ENCODE results near the gene VWA7.
A peak's percentile ranks its signal among the peaks of the same experiment; 100 is the strongest.
"Not testable (repeated sequence)": the region's sequence is repeated elsewhere in the genome, so short reads cannot be mapped to it uniquely, and the experiment has no call there.

VWA7 gene, protein sequence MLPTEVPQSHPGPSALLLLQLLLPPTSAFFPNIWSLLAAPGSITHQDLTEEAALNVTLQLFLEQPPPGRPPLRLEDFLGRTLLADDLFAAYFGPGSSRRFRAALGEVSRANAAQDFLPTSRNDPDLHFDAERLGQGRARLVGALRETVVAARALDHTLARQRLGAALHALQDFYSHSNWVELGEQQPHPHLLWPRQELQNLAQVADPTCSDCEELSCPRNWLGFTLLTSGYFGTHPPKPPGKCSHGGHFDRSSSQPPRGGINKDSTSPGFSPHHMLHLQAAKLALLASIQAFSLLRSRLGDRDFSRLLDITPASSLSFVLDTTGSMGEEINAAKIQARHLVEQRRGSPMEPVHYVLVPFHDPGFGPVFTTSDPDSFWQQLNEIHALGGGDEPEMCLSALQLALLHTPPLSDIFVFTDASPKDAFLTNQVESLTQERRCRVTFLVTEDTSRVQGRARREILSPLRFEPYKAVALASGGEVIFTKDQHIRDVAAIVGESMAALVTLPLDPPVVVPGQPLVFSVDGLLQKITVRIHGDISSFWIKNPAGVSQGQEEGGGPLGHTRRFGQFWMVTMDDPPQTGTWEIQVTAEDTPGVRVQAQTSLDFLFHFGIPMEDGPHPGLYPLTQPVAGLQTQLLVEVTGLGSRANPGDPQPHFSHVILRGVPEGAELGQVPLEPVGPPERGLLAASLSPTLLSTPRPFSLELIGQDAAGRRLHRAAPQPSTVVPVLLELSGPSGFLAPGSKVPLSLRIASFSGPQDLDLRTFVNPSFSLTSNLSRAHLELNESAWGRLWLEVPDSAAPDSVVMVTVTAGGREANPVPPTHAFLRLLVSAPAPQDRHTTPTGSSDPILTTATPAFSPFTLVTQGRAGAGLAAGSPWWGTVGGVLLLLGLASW

GRCh38 chr6:31776989-31777666 is at the start of gene VWA7:
Gene VWA7, minus strand, starts transcription at chr6:31777328. Its CDS starts 549 bp downstream, at chr6:31776779.
- DNase-seq: no peak

DNA sequence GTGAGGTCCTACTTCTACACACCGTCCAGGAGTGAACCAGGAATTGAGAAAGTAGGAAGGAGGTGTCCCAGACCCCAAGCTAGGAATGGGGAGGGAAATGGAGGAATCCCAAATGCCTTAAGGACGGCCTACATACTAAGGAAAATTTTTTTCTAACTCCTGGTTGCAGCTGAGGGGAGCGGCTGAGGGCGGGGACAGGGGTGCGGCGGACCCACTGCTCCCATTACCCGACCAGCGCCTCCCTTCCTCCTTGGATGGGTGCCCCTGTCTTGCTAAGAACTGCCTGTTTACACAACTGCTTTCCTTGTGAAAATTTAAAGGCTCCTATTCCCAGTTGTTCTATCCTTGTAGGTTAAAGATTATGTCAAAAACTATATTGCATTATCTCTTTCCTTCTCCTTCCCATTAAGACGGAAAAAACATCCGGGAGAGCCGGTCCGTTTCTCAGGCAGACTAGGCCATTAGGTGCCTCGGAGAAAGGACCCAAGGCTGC is 49.7 kb upstream of the VWA7 start:
- DNase-seq: no peak

DNA sequence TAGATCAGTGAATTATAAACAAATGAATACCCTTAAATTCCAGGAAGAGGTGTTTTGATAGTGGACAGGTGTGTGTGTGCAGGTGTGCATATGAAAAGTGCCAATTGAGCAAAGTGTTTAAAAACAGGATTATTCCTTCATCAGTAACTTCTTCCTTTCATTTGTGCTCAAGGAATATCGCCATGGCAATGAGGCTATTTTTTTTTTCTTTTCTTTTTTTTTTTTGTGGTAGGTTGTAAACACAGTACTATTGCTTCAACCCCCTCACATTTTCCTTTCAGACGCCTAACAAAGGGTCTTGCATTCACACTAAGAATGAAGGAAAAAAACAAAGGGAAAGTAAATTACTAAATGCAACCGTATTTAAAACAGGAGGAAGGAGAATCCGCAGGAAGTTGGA is 48.4 kb upstream of the VWA7 start:
- DNase-seq: no peak

DNA sequence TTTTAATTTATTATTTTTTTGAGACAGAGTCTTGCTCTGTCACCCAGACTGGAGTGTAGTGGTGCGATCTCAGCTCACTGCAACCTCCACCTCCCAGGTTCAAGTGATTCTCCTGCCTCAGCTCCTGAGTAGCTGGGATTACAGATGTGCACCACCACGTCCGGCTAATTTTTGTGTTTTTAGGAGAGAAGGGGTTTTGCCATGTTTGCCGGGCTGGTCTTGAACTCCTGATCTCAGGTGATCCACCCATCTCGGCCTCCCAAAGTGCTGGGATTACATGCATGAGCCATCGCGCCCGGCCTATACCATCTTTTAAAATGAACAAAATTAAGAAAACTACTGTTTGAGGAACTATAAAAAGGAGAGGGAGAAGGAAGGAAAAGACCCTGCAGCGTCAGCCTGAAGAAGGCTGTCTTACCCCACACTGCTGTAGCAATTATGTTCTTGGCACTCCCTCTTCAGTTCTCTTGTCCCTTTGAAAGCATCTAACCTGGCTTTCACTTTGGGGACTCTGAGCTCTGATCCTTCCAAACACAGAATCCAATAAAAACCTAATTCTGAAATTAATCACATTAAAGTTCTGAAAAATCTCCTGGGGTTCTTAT is 46.6 kb upstream of the VWA7 start:
- not testable (repeated sequence) for DNase-seq

GRCh38 chr6:31822036-31822821 is 45.1 kb upstream of the VWA7 start:
- DNase-seq: no peak

DNA sequence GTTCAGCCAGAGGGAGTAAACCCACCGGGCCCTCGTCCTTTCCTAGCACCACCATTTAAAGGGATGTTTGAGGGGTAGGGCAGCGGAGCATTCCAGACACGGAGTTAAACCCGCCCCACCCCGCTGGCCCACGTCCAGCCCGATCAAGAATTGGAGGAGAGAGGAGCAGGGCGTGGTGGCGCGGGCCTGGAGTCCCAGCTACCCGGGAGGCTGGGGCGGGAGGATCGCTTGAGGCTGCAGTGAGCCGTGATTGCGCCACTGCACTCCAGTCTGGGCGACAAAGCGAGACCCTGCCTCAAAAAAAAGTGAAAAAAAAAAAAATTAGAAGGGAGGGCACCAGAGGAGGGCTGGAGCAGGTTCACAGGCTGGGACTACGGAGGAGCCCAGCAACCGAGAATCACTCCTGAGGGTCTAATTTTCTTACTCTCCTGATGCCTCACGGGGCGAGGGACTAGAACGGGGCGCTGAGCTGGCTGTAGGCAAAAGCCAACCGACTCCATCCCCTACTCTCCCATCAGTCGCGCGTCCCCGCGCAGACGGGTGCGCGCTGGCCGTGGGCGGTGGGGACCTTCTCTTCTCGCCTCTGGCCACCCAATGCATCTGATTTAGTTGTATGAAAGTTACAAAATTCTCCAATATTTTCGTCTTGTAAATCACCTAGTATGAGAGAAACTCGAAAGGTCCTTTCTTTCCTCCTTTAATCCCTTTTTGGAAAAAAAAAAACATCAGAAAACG is 44.3 kb upstream of the VWA7 start:
- no peak for DNase-seq

DNA sequence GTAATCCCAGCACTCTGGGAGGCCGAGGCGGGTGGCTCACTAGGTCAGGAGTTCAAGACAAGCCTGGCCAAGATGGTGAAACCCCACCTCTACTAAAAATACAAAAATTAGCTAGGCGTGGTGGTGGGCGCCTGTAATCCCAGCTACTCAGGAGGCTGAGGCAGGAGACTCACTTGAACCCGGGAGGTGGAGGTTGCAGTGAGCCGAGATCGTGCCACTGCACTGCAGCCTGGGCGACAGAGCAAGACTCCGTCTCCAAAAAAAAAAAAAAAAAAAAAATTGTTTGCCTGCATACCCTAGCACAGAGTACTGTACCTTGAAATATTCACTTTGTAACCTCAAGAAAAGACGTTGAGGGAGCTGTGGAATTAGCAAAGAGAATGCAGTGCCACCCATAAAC is 43.3 kb upstream of the VWA7 start:
- DNase-seq: not testable (repeated sequence)

- no peak for DNase-seq
Observed at GRCh38 chr6:31819871-31820299, 42.8 kb upstream of the VWA7 start.

DNA sequence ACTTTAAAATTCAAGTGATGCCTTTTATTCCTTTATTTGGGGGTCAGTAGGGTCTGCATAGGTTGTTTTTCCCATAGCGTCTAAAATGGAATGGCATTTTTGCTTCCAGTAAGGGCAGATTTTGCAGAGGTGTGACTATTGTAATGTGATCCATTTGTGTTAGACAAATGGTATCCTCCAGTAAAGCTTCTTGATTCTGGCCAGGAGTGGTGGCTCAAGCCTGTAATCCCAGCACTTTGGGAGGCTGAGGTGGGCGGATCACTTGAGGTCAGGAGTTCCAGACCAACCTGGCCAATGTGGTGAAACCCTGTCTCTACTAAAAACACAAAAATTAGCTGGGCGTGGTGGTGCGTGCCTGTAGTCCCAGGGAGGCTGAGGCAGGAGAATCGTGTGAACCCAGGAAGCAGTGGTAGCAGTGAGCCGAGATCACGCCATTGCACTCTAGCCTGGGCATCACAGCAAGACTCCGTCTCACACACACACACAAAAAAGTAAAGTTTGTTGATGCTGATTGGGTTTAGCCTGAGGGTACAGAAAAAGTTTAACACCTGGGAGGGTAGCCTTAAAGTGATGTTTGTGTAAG is 40.9 kb upstream of the VWA7 start:
- DNase-seq: not testable (repeated sequence)

DNA sequence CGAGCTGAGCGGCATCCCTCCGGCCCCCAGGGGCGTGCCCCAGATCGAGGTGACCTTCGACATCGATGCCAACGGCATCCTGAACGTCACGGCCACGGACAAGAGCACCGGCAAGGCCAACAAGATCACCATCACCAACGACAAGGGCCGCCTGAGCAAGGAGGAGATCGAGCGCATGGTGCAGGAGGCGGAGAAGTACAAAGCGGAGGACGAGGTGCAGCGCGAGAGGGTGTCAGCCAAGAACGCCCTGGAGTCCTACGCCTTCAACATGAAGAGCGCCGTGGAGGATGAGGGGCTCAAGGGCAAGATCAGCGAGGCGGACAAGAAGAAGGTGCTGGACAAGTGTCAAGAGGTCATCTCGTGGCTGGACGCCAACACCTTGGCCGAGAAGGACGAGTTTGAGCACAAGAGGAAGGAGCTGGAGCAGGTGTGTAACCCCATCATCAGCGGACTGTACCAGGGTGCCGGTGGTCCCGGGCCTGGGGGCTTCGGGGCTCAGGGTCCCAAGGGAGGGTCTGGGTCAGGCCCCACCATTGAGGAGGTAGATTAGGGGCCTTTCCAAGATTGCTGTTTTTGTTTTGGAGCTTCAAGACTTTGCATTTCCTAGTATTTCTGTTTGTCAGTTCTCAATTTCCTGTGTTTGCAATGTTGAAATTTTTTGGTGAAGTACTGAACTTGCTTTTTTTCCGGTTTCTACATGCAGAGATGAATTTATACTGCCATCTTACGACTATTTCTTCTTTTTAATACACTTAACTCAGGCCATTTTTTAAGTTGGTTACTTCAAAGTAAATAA is 40.2 kb upstream of the VWA7 start:
- DNase-seq: not testable (repeated sequence)

- DNase-seq: peak; percentile 82
Observed at GRCh38 chr6:31815025-31815838, 38.1 kb upstream of the VWA7 start, which contains the start of the genes HSPA1A and HSPA1L. Gene HSPA1A, plus strand, starts transcription at chr6:31815543. Its CDS starts 214 bp downstream, at chr6:31815757. Gene HSPA1L, minus strand, starts transcription at chr6:31815283. Its CDS starts 3,311 bp downstream, at chr6:31811972.

- DNase-seq: no peak
Observed at GRCh38 chr6:31814677-31815024, 37.5 kb upstream of the VWA7 start.

DNA sequence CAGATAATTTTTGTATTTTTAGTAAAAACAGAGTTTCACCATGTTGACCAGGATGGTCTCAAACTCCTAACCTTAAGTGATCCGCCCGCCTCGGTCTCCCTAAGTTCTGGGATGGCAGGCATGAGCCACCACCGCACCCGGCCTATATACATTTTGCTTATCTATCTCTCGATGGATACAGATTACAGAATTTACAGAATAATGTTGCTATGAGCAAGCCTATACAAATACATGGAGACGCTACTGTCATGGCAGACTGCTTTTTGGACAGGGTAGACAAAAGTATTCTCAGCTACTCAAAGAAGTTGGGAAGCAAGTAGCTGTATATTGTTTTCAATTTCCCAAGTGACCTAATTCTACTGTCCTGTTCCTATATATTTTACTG is 36.3 kb upstream of the VWA7 start:
- DNase-seq: no peak

GRCh38 chr6:31811645-31812044 is 34.5 kb upstream of the VWA7 start:
- DNase-seq: no peak

DNA sequence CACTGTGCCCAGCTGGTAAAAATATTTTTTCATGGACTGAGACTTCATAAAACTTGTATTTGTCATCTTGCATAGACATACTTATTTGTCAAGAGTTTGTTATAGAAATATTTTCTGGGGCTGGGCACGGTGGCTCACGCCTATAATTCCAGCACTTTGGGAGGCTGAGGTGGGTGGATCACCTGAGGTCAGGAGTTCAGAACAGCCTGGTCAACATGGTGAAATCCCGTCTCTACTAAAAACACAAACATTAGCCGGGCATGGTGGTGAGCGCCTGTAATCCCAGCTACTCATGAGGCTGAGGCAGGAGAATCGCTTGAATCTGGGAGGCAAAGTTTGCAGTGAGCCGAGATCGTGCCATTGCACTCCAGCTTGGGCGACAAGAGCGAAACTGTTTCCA is 31.5 kb upstream of the VWA7 start:
- not testable (repeated sequence) for DNase-seq

GRCh38 chr6:31806470-31807272 is 29.5 kb upstream of the VWA7 start, which contains the start of gene LSM2:
Gene LSM2, minus strand, starts transcription at chr6:31806966. Its CDS starts 209 bp downstream, at chr6:31806757.
- peak; percentile 81 for DNase-seq

DNA sequence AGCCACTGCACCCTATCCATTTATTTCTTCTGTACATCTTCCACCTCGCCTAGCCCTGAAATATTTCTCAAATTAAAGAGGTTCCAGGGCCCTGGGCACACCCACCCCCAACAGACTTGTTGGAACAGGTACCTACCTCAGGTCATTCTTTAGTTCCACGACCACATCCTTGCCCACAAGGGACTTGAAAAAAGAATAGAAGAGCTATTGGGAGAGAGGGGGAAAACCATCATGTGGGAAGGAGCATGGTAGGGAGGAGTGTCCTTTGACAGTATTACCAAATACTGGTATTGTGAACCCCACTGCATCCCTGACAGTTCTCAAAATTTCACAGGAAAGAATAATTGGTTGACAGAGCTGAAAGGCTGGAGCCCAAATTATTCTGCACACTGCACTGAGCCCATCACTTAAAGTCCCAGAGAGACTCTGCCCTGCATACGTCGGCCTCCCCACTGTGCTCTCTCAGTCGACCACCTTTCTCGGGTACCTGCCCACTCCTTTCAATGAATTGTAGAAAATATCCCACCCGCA is 28.9 kb upstream of the VWA7 start:
- DNase-seq: no peak

Data from cortex of kidney (tissue), 1 donor.